MM.1S (cell line): ENCODE measurements around the gene TRIM3.

Experiments used
- EZH2 ChIP-seq: fragments of 300-600 bp; sonication (generic); optimal IDR thresholded peaks from 2 replicates; pipeline ENCODE3; 2017; ENCODE audit warnings: low read depth, mild to moderate bottlenecking, antibody characterized with exemption, low read length, mixed read lengths
- TF ChIP-seq, protein P1 (sequence below): fragments of 300-600 bp; sonication (generic); IDR thresholded peaks from 2 replicates; pipeline ENCODE4 v1.5.1; 2016; ENCODE audit warnings: antibody characterized with exemption, low read length, mixed read lengths

DNA sequence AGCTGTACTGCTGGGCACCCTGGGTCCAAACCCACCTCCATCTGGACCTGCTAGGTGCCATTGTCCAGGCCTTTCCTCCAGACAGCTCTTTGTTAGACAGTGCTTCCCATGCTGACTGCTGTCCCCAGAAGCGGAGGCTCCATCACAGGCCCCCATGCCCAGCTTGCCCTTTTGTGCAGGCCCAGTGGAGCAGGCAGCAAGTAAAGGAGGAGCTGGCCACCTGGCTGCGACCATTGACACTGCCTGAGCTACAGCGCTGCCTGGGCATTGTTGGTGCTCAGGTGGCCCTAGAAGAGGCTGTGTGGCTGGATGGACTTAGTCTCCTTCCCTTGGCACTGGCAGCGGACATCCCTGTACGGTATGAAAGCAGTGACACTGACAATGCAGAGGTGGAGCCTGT lies 24.8 kb upstream of the TRIM3 start:
- TF ChIP-seq, protein P1, sequence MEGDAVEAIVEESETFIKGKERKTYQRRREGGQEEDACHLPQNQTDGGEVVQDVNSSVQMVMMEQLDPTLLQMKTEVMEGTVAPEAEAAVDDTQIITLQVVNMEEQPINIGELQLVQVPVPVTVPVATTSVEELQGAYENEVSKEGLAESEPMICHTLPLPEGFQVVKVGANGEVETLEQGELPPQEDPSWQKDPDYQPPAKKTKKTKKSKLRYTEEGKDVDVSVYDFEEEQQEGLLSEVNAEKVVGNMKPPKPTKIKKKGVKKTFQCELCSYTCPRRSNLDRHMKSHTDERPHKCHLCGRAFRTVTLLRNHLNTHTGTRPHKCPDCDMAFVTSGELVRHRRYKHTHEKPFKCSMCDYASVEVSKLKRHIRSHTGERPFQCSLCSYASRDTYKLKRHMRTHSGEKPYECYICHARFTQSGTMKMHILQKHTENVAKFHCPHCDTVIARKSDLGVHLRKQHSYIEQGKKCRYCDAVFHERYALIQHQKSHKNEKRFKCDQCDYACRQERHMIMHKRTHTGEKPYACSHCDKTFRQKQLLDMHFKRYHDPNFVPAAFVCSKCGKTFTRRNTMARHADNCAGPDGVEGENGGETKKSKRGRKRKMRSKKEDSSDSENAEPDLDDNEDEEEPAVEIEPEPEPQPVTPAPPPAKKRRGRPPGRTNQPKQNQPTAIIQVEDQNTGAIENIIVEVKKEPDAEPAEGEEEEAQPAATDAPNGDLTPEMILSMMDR = no peak
- TF ChIP-seq EZH2 = no peak
